Activated T-cell treated with anti-CD3 and anti-CD28 coated beads, Interleukin-2, amount 50 U/mL, for 24 hours (primary cell): ENCODE results near the gene ANKHD1.
A peak's percentile ranks its signal among the peaks of the same experiment; 100 is the strongest.

Experiments used
- DNase-seq: peaks from one replicate; pipeline ENCODE4 v3.0.0-alpha.2; 2020
- H3K27ac Mint-ChIP-seq: 2 replicates; pipeline ENCODE4 v1.8.0; 2020; ENCODE audit warnings: mild to moderate bottlenecking, mixed read lengths
- H3K27me3 Mint-ChIP-seq: 2 replicates; pipeline ENCODE4 v1.8.0; 2020; ENCODE audit warnings: mixed read lengths
- H3K36me3 Mint-ChIP-seq: 2 replicates; pipeline ENCODE4 v1.8.0; 2020; ENCODE audit warnings: low read depth, mixed read lengths
- H3K4me1 Mint-ChIP-seq: 2 replicates; pipeline ENCODE4 v1.8.0; 2020; ENCODE audit warnings: low read depth, mixed read lengths
- H3K4me3 Mint-ChIP-seq: 2 replicates; pipeline ENCODE4 v1.8.0; 2020; ENCODE audit warnings: mild to moderate bottlenecking, moderate library complexity, mixed read lengths
- H3K9me3 Mint-ChIP-seq: 2 replicates; pipeline ENCODE4 v1.8.0; 2020; ENCODE audit warnings: mixed read lengths

ANKHD1 gene, protein sequence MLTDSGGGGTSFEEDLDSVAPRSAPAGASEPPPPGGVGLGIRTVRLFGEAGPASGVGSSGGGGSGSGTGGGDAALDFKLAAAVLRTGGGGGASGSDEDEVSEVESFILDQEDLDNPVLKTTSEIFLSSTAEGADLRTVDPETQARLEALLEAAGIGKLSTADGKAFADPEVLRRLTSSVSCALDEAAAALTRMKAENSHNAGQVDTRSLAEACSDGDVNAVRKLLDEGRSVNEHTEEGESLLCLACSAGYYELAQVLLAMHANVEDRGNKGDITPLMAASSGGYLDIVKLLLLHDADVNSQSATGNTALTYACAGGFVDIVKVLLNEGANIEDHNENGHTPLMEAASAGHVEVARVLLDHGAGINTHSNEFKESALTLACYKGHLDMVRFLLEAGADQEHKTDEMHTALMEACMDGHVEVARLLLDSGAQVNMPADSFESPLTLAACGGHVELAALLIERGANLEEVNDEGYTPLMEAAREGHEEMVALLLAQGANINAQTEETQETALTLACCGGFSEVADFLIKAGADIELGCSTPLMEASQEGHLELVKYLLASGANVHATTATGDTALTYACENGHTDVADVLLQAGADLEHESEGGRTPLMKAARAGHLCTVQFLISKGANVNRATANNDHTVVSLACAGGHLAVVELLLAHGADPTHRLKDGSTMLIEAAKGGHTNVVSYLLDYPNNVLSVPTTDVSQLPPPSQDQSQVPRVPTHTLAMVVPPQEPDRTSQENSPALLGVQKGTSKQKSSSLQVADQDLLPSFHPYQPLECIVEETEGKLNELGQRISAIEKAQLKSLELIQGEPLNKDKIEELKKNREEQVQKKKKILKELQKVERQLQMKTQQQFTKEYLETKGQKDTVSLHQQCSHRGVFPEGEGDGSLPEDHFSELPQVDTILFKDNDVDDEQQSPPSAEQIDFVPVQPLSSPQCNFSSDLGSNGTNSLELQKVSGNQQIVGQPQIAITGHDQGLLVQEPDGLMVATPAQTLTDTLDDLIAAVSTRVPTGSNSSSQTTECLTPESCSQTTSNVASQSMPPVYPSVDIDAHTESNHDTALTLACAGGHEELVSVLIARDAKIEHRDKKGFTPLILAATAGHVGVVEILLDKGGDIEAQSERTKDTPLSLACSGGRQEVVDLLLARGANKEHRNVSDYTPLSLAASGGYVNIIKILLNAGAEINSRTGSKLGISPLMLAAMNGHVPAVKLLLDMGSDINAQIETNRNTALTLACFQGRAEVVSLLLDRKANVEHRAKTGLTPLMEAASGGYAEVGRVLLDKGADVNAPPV (N-terminal part only)

GRCh38 chr5:140401362-140402257 lies at the start of gene ANKHD1:
Gene ANKHD1, plus strand, starts transcription at chr5:140401833. Its CDS starts 135 bp downstream, at chr5:140401968.
- DNase-seq = peak; percentile 94
- no peak within 1 kb of the TSS for H3K27ac Mint-ChIP-seq
- peaks cover 38% of the 10 kb centered on the region for H3K4me1 Mint-ChIP-seq
- no peak within 1 kb of the TSS for H3K4me3 Mint-ChIP-seq
- H3K9me3 Mint-ChIP-seq = no peaks in the 10 kb centered on the region
- no peaks in the 10 kb centered on the region for H3K27me3 Mint-ChIP-seq
- peaks cover 34% of the 10 kb centered on the region for H3K36me3 Mint-ChIP-seq

GRCh38 chr5:140355546-140355945 lies 46.1 kb upstream of the ANKHD1 start:
- Mint-ChIP-seq H3K27ac (no peak overlapping the region), H3K27me3 (peaks cover 3% of the 10 kb centered on the region), H3K36me3 (no peaks in the 10 kb centered on the region), H3K4me1 (peaks cover 16% of the 10 kb centered on the region), H3K9me3 (no peaks in the 10 kb centered on the region), H3K4me3 (no peak overlapping the region)
- DNase-seq = no peak

GRCh38 chr5:140356853-140357725 lies 44.5 kb upstream of the ANKHD1 start:
- Mint-ChIP-seq H3K27me3 (peaks cover 3% of the 10 kb centered on the region), H3K4me3 (peak overlapping the region; percentile 30), H3K27ac (no peak overlapping the region), H3K9me3 (no peaks in the 10 kb centered on the region), H3K36me3 (no peaks in the 10 kb centered on the region), H3K4me1 (peaks cover 13% of the 10 kb centered on the region)
- DNase-seq = no peak

GRCh38 chr5:140357726-140358093 lies 43.9 kb upstream of the ANKHD1 start:
- H3K4me1 Mint-ChIP-seq = peaks cover 13% of the 10 kb centered on the region
- H3K27ac Mint-ChIP-seq = no peak overlapping the region
- no peaks in the 10 kb centered on the region for H3K9me3 Mint-ChIP-seq
- H3K4me3 Mint-ChIP-seq = peak overlapping the region; percentile 53
- peaks cover 3% of the 10 kb centered on the region for H3K27me3 Mint-ChIP-seq
- peak; percentile 81 for DNase-seq
- H3K36me3 Mint-ChIP-seq = no peaks in the 10 kb centered on the region

GRCh38 chr5:140358738-140359310 lies 42.8 kb upstream of the ANKHD1 start:
- no peak for DNase-seq
- Mint-ChIP-seq H3K27ac (no peak overlapping the region), H3K27me3 (peaks cover 3% of the 10 kb centered on the region), H3K9me3 (no peaks in the 10 kb centered on the region), H3K4me1 (peaks cover 17% of the 10 kb centered on the region), H3K4me3 (no peak overlapping the region), H3K36me3 (no peaks in the 10 kb centered on the region)

GRCh38 chr5:140360101-140360500 lies 41.5 kb upstream of the ANKHD1 start, which contains the start of gene SLC4A9:
Gene SLC4A9, plus strand, starts transcription at chr5:140360194. Its CDS starts 43 bp downstream, at chr5:140360237.
- H3K36me3 Mint-ChIP-seq = no peaks in the 10 kb centered on the region
- peaks cover 3% of the 10 kb centered on the region for H3K27me3 Mint-ChIP-seq
- no peak for DNase-seq
- H3K4me3 Mint-ChIP-seq = no peak within 1 kb of the TSS
- no peak within 1 kb of the TSS for H3K27ac Mint-ChIP-seq
- H3K4me1 Mint-ChIP-seq = peaks cover 17% of the 10 kb centered on the region
- H3K9me3 Mint-ChIP-seq = no peaks in the 10 kb centered on the region

GRCh38 chr5:140360681-140361479 lies 40.8 kb upstream of the ANKHD1 start:
- Mint-ChIP-seq H3K4me3 (no peak overlapping the region), H3K9me3 (no peaks in the 10 kb centered on the region), H3K27me3 (peaks cover 3% of the 10 kb centered on the region), H3K27ac (no peak overlapping the region), H3K36me3 (no peaks in the 10 kb centered on the region), H3K4me1 (peaks cover 17% of the 10 kb centered on the region)
- no peak for DNase-seq

GRCh38 chr5:140361901-140362300 lies 39.7 kb upstream of the ANKHD1 start:
- Mint-ChIP-seq H3K36me3 (no peaks in the 10 kb centered on the region), H3K4me3 (no peak overlapping the region), H3K4me1 (peaks cover 15% of the 10 kb centered on the region), H3K27ac (no peak overlapping the region), H3K9me3 (no peaks in the 10 kb centered on the region), H3K27me3 (peaks cover 3% of the 10 kb centered on the region)
- DNase-seq = no peak

- H3K4me3 Mint-ChIP-seq = no peak overlapping the region
- peaks cover 3% of the 10 kb centered on the region for H3K27me3 Mint-ChIP-seq
- no peaks in the 10 kb centered on the region for H3K36me3 Mint-ChIP-seq
- H3K4me1 Mint-ChIP-seq = peaks cover 11% of the 10 kb centered on the region
- DNase-seq = no peak
- H3K9me3 Mint-ChIP-seq = no peaks in the 10 kb centered on the region
- no peak overlapping the region for H3K27ac Mint-ChIP-seq
Observed at GRCh38 chr5:140362311-140362710, 39.3 kb upstream of the ANKHD1 start.

GRCh38 chr5:140362875-140363630 lies 38.6 kb upstream of the ANKHD1 start:
- Mint-ChIP-seq H3K27me3 (no peaks in the 10 kb centered on the region), H3K4me1 (peaks cover 9% of the 10 kb centered on the region), H3K9me3 (no peaks in the 10 kb centered on the region), H3K36me3 (no peaks in the 10 kb centered on the region), H3K4me3 (peak overlapping the region; percentile 74), H3K27ac (peak overlapping the region; percentile 38)
- peak; percentile 92 for DNase-seq

DNA sequence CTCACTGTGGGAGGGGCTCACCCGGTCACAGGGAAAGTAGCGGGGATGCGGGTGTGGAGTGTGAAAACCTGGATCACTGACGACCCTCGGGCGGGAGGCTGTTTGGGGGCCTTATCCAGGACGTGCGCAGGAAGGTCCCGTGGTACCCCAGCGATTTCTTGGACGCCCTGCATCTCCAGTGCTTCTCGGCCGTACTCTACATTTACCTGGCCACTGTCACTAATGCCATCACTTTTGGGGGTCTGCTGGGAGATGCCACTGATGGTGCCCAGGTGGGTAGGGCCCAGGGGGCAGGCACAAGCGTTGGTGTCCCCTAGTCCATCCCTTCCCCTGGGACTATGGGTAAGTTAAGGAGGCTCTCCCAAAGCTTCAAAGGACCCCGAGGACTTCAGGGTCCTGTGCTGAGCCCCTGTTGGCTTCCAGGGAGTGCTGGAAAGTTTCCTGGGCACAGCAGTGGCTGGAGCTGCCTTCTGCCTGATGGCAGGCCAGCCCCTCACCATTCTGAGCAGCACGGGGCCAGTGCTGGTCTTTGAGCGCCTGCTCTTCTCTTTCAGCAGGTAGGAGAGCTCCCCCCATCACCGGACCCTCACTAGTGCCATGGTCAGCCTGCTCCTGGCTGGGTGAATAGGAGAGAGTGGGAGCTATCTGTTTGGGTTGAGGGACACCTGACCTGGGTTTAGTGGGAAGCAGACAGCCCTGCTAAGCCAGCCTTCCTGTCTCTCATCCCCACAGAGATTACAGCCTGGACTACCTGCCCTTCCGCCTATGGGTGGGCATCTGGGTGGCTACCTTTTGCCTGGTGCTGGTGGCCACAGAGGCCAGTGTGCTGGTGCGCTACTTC lies 37.8 kb upstream of the ANKHD1 start:
- DNase-seq = no peak
- peak overlapping the region; percentile 74 for H3K4me3 Mint-ChIP-seq
- H3K27ac Mint-ChIP-seq = no peak overlapping the region
- H3K27me3 Mint-ChIP-seq = no peaks in the 10 kb centered on the region
- no peaks in the 10 kb centered on the region for H3K36me3 Mint-ChIP-seq
- H3K4me1 Mint-ChIP-seq = peaks cover 9% of the 10 kb centered on the region
- H3K9me3 Mint-ChIP-seq = no peaks in the 10 kb centered on the region
